DMS 273 treated with DMSO at 0.1 percent for 48 hours (cell line): Measurements from ENCODE around the gene DOK6.
"Not testable (repeated sequence)": the region's sequence is repeated elsewhere in the genome, so short reads cannot be mapped to it uniquely, and the experiment has no call there.

Source experiments
- DNase-seq: peaks from one replicate; lab custom pipeline; 2025; lab: John Stamatoyannopoulos, UW

DOK6 gene

DNA sequence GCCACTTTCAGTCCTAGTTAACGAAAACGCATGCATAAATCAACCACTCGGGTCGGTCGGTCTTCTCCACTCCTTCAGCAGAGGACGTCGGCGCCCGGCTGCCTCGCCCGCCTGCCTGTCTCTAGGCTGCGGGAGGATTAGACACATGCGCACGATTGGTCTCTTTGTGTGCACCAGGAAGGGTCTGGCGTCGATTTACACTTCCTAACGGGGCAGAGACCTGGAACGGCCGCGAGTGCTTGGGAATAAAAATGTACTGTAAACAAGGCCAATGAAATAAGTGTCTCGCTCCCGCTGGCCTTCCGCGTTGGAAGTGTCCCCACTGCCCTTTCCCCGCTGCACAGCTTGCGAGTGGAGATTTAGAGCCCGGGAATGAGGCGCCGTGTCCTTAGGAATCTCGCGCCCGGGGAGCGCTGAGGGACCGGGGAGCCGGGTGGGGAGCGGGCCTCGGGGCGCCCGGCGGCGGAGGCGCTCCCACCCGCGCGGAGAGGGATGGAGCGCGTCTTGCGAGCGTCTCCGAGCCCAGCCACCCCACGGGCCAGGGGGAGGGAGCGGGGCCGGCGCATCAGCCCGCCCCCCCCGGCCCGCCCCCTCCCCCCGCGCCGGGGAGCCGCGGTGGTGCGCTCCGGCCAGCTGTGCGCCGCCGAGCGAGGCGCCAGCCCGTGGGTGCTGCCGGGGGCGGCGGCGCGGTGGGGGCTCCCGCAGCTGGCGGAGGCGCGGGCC lies at the start of gene DOK6:
Gene DOK6, plus strand, starts transcription at position 636 of the 723 bp plus-strand sequence.
- peak; percentile 88 for DNase-seq

DNA sequence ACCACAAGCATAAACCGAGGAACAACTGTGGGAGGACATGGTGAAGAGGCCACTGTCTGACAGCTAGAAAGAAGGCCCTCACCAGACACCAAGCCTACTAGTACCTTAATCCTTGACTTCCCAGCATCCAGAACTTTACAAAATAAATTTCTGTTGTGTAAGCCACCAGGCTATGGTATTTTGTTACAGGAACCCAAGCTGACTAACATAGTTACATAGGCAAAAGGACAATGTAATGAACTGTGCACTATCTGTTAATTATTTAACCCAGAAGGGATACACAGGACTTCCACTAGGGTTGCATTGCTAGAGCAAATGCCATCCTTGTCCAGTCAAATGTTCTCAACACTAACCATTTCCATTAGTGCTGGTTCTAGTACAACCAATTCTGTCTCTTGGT lies 47.7 kb upstream of the DOK6 start:
- no peak for DNase-seq

- no peak for DNase-seq
These were observed 43.1 kb upstream of the DOK6 start for GRCh38 chr18:69357590-69357989.

DNA sequence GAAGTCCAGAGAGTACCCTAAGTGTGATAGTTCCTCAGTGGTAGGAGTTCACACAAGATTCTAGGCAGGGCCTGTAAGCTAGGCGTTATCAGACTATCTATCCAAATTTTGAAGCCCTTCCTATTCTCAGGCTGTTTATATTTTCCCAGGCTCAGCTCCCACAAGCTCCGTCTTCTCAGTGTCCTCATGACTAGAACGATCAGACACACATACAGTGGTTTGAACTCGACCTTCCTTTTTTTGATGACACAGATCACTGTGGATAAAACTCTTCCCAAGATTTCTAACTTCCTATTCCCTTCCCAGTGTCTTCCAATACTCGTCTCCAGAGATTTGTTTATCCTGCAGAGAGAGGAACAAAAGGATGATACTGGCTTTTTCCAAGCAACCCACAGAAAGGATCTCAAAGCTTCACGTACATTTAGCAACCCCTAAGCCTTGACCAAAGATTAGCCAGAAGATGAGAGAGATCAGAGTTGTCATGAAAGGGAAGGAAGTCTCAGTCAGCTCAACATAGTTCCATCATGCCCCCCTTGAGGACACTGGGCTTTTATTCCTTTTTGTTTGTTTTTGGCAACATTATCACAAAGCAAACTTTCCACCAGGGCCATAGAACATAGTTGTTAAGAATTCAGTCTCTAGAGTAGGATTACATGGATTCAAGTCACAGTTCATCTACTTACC lies 42.3 kb upstream of the DOK6 start:
- DNase-seq, result no peak

DNA sequence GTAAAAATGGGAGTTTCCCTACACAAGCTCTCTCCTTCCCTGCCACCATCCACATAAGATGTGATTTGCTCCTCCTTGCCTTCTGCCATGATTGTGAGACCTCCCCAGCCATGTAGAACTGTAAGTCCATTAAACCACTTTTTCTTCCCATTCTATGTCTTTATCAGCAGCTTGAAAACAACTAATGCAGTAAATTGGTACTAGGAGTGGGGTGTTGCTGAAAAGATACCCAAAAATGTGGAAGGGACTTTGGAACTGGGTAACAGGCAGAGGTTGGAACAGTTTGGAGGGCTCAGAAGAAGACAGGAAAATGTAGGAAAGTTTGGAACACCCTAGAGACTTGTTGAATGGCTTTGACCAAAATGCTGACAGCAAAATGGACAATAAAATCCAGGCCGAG lies 40.9 kb upstream of the DOK6 start:
- DNase-seq, result not testable (repeated sequence)

GRCh38 chr18:69364930-69365329 lies 35.8 kb upstream of the DOK6 start:
- no peak for DNase-seq

DNA sequence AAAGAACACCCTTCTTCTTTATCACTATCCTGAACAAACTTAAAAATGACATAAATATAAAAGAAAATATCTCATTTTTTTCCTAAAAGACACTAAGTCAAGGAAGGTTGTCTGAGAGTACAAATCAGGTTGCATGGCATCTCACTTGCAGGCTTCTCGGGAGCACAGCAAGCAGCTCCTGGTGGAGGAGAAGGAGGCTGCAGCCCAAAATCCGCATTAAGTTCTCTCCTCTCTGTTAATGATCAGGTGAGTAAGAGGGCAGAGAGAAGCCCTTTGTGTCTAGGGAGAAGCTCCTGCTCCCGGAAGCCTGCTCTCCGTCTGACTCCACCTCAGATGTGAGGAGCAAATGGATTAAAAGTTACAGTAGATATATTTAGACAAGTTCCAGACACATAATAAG lies 35.0 kb upstream of the DOK6 start:
- no peak for DNase-seq

DNA sequence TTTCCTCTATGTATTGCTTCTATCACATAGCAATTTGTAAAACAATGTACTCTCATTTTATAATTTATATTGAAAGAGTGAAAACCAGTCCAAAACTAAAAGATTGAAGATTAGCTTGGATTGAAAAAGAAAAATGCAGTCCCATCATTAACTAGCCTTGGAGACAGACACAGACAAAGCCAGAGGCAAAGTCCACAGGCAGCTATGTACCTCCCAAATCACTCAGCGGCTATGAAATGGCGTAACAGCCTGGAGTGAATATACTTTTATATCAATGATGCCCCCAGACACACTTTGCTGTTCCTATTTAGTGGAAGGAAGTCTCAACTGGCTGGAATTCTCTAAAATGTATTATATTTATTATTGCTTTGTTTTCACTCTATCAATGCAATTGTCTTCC lies 33.6 kb upstream of the DOK6 start:
- no peak for DNase-seq

DNA sequence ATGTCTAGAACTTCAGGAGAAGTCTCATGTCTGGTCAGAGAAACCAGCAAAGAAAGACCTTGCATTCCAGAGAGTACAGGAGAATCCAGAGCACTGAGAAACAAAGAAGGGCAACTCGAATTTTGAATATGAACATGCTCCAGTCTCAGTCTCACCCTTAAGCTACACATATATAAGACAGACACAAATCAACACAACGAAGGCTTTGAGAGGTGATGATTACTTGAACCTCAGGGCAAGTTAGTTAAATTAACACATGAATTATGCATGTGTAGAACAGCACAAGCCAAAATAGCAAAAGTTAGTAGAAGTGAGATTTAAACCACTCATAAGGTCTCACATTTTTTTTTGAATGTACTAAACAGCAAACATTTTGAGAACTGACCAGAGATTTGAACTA lies 29.0 kb upstream of the DOK6 start:
- DNase-seq, result no peak

- no peak for DNase-seq
These were observed 20.4 kb upstream of the DOK6 start for GRCh38 chr18:69380324-69380723.

DNA sequence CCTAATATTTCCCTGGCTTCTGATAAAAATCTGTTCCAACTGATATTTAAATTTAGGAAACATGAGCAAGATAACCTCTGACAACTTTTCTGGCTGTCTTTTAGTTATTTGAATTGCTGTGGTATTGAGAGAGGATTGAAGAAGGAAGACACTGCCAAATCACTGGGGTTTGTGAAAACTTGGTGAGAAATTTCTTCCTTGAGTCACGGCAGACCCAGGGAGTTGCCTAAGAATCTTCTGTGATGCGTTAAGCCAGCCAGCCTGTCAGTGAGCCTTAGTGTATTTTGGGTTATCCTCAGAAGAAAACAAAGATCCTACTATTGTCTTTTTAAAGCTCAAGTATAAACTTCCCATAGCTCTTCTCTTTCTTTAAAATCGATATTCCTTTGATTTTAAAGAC lies 17.5 kb upstream of the DOK6 start:
- DNase-seq, result no peak

GRCh38 chr18:69387186-69387585 lies 13.5 kb upstream of the DOK6 start:
- no peak for DNase-seq

GRCh38 chr18:69388222-69388621 lies 12.5 kb upstream of the DOK6 start:
- no peak for DNase-seq

GRCh38 chr18:69397096-69397495 lies 3.6 kb upstream of the DOK6 start:
- DNase-seq, result no peak

GRCh38 chr18:69399253-69399652 lies 1.4 kb upstream of the DOK6 start:
- DNase-seq, result peak; percentile 40

- no peak for DNase-seq
These were observed 213 bp downstream of the DOK6 start for GRCh38 chr18:69400976-69401225.

GRCh38 chr18:69401226-69401971 lies 711 bp downstream of the DOK6 start:
- no peak for DNase-seq

- DNase-seq, result no peak
These were observed 1.4 kb downstream of the DOK6 start for GRCh38 chr18:69401972-69402532.

GRCh38 chr18:69402533-69402989 lies 1.9 kb downstream of the DOK6 start:
- DNase-seq, result no peak

GRCh38 chr18:69408522-69408921 lies 7.8 kb downstream of the DOK6 start:
- DNase-seq, result no peak

DNA sequence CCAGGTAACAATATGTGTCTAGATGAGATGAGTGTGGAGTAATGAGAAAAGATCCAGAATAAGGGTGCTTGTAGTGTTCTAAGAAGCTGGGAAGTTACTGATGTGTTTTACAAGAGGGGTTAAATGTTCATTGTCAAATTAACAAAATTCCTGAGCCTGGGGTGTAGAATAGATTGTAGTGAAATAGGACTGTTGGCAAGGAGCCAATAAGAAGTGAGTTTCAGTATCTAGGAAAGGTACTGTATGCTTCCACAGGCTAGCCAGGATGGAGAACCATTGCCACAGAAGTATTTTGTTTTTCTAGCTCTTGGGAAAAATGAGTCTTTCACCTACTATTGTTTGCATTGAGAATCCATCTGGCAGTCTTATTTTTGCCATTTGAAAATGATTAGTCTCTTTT lies 10.5 kb downstream of the DOK6 start:
- no peak for DNase-seq

DNA sequence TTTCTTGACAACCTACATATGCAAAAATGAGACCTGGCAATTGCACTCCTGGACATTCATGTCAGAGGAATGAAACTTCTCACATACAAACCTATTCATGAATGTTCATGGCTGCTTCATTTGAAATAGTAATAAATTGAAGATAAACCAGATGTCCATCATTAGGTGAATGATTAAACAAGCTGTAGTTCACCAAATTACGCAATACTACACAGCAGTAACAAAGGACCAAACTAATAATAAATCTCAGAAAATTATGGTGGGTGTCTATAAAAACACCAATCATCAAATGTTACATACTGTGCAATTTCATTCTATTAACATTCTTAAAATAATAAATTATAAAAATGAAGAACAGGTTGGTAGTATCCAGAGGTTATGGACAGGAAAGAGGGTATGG lies 13.5 kb downstream of the DOK6 start:
- DNase-seq, result no peak

GRCh38 chr18:69432847-69433246 lies 32.2 kb downstream of the DOK6 start:
- no peak for DNase-seq
